HL-60/S4 (cell line): ENCODE measurements around the gene ZNF100.
"Not testable (repeated sequence)": the region's sequence is repeated elsewhere in the genome, so short reads cannot be mapped to it uniquely, and the experiment has no call there.

Experiments used
- in situ Hi-C: fragments of 300-500 bp; cut with MboI; formaldehyde crosslinking; loops from 2 replicates; pipeline ENCODE4 v1.14.3; 2022; ENCODE audit warnings: low sequenced_read_pairs

Gene ZNF100

GRCh38 chr19:21705393-21705792 is 62.0 kb downstream of the ZNF100 start:
- in situ Hi-C loops, result no loop called here

- in situ Hi-C loops, result no loop called here
These were observed 63.1 kb downstream of the ZNF100 start for GRCh38 chr19:21704320-21704719.

- in situ Hi-C loops, result no loop called here
These were observed 68.2 kb downstream of the ZNF100 start for GRCh38 chr19:21699197-21699596.

GRCh38 chr19:21698215-21698614 is 69.2 kb downstream of the ZNF100 start:
- in situ Hi-C loops, result no loop called here

- in situ Hi-C loops, result no loop called here
These were observed 69.7 kb downstream of the ZNF100 start for GRCh38 chr19:21697698-21698097.

GRCh38 chr19:21694171-21694906 is 73.0 kb downstream of the ZNF100 start:
- in situ Hi-C loops, result no loop called here

GRCh38 chr19:21693399-21693798 is 74.0 kb downstream of the ZNF100 start:
- in situ Hi-C loops, result no loop called here

- in situ Hi-C loops, result no loop called here
These were observed 75.7 kb downstream of the ZNF100 start for GRCh38 chr19:21691661-21692060.

- in situ Hi-C loops, result no loop called here
These were observed 78.9 kb downstream of the ZNF100 start for GRCh38 chr19:21688464-21688863.

GRCh38 chr19:21680671-21681070 is 86.7 kb downstream of the ZNF100 start:
- in situ Hi-C loops, result no loop called here

GRCh38 chr19:21680026-21680425 is 87.4 kb downstream of the ZNF100 start:
- in situ Hi-C loops, result no loop called here

GRCh38 chr19:21677696-21678418 is 89.5 kb downstream of the ZNF100 start:
- in situ Hi-C loops, result no loop called here

GRCh38 chr19:21674454-21674853 is 92.9 kb downstream of the ZNF100 start:
- in situ Hi-C loops, result no loop called here

GRCh38 chr19:21673479-21673878 is 93.9 kb downstream of the ZNF100 start:
- in situ Hi-C loops, result not testable (repeated sequence)
